Right atrium auricular region (tissue), 2 donors: ENCODE results near the gene SYNE2. TPM values are rescaled to one million over a fixed set of nuclear protein-coding genes. Genes with fewer than 3 reads are reported as not detected.

ENCODE experiments used
- DNase-seq: peaks from one replicate; pipeline ENCODE4 v3.0.0-alpha.2; 2019; ENCODE audit warnings: low spot score
- H3K27ac ChIP-seq, 2 donors: fragments of 200-600 bp; sonication (generic); 1 replicate in 1 of 2; 2 replicates in 1 of 2; pipeline ENCODE4 v1.5.1; 2016 to 2019
- H3K27me3 ChIP-seq, 2 donors: fragments of 200-600 bp; sonication (generic); one replicate each; pipeline versions ENCODE4 v1.5.1 to v1.6.0; 2017 to 2019
- H3K36me3 ChIP-seq: fragments of 200-600 bp; sonication (generic); one replicate; pipeline ENCODE4 v1.5.1; 2016
- H3K4me1 ChIP-seq, 2 donors: fragments of 200-600 bp; sonication (generic); one replicate each; pipeline versions ENCODE4 v1.5.1 to v1.6.0; 2017 to 2019
- H3K4me3 ChIP-seq, 2 donors: fragments of 200-600 bp; sonication (generic); 1 replicate in 1 of 2; 2 replicates in 1 of 2; pipeline ENCODE4 v1.5.1; 2017 to 2019; ENCODE audit warnings: mild to moderate bottlenecking in 1 of 2, moderate library complexity in 1 of 2
- H3K9me3 ChIP-seq, 2 donors: fragments of 200-600 bp; sonication (generic); one replicate each; pipeline ENCODE4 v1.5.1; 2019
- total RNA-seq, 2 donors: library from RNA; depleted of rRNA; stranded (reverse); fragments of >200 nt; gene quantifications; one replicate each; pipeline ENCODE4 v1.1.0, GENCODE V29; 2016
- TF ChIP-seq, protein P1 (sequence below), 2 donors: fragments of 200-600 bp; sonication (generic); IDR thresholded peaks; one replicate each; pipeline ENCODE4 v1.5.1; 2019; ENCODE audit warnings: antibody characterized with exemption in 2 of 2

Gene SYNE2
- total RNA-seq, 2 donors from 2014 or later: 149 to 202 TPM

DNA sequence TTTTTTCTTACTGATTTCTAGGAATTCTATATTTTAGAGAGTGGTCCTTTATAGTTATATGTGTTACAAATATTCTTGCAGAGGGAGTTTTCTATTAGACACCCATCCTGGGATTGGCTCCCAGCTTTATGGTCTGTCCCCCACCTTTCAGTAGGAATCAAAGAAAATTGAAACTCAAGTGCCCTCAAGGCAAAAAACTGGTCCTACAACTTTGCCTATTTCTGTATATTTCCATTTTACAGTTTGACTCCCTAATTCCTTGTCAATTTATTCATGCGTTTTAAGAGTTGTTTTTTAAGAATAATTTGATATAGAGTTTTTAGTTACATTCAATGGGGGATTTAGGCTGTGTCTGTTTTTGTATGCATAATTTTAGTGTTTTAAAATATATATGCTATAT is 208.9 kb downstream of the SYNE2 start:
- Histone ChIP-seq H3K4me3 (no peak overlapping the region), H3K27ac (no peak overlapping the region), H3K9me3 (no peaks in the 10 kb centered on the region), H3K27me3 (no peaks in the 10 kb centered on the region), H3K4me1 (no peaks in the 10 kb centered on the region), H3K36me3 (peaks cover 11% of the 10 kb centered on the region)
- no peak for DNase-seq
- TF ChIP-seq, protein P1, sequence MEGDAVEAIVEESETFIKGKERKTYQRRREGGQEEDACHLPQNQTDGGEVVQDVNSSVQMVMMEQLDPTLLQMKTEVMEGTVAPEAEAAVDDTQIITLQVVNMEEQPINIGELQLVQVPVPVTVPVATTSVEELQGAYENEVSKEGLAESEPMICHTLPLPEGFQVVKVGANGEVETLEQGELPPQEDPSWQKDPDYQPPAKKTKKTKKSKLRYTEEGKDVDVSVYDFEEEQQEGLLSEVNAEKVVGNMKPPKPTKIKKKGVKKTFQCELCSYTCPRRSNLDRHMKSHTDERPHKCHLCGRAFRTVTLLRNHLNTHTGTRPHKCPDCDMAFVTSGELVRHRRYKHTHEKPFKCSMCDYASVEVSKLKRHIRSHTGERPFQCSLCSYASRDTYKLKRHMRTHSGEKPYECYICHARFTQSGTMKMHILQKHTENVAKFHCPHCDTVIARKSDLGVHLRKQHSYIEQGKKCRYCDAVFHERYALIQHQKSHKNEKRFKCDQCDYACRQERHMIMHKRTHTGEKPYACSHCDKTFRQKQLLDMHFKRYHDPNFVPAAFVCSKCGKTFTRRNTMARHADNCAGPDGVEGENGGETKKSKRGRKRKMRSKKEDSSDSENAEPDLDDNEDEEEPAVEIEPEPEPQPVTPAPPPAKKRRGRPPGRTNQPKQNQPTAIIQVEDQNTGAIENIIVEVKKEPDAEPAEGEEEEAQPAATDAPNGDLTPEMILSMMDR (IDR thresholded peaks at IDR 0.05): no peak

DNA sequence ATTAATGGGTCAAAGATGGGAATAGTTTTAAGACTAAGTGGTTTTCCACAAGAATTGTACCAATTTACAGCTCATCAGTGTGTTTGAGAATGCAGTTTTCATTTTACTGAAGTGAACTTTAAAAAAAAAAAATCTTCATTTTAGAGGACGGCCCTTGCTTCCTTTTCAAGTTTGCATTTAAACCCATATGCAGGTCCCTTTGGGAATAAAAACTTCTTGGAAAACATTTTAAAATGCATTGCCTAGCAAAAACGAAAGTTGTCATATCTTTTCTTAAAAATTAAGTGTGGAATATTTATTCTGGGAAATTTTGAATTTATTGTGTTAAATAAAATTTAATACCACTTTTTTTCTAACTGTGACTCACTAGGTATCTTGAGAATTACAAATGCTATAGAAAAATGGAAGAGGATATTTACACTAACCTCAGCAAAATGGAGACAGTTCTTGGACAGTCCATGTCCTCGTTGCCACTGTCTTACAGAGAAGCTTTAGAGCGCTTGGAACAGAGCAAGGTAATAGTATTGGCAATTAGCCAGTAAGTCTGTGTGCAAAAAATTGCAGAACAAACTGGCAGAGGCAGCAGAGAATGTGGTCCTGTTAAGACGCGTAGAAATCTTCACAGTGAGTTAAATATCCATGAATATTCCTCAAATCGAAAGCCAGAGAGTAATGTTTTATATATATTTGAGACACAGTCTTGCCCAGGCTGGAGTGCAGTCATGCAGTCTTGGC is 209.7 kb downstream of the SYNE2 start:
- TF ChIP-seq, protein P1 (IDR thresholded peaks at IDR 0.05): no peak
- H3K36me3 ChIP-seq: peaks cover 11% of the 10 kb centered on the region
- no peaks in the 10 kb centered on the region for H3K9me3 ChIP-seq
- H3K4me1 ChIP-seq: no peaks in the 10 kb centered on the region
- DNase-seq: no peak
- H3K27me3 ChIP-seq: no peaks in the 10 kb centered on the region
- H3K4me3 ChIP-seq: no peak overlapping the region
- no peak overlapping the region for H3K27ac ChIP-seq

DNA sequence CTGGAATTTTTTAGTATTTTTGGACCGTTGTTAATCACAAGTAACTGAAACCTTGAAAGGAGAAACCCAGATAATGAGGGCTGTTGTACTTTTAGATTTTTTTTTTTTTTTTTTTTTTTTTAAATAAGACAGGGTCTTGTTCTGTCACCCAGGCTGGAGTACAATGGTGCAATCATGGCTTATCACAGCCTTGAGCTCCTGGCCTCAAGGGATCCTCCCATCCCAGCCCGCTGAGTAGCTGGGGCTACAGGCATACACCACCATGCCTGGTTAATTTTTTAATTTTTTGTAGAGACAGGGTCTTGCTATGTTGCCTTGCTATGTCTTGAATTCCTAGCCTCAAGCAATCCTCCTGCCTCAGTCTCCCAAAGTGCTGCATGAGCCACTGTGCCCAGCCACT is 211.6 kb downstream of the SYNE2 start:
- Histone ChIP-seq H3K27ac (no peak overlapping the region), H3K36me3 (peaks cover 11% of the 10 kb centered on the region), H3K9me3 (no peaks in the 10 kb centered on the region), H3K4me1 (no peaks in the 10 kb centered on the region), H3K27me3 (no peaks in the 10 kb centered on the region), H3K4me3 (no peak overlapping the region)
- no peak for DNase-seq
- TF ChIP-seq, protein P1 (IDR thresholded peaks at IDR 0.05): no peak

DNA sequence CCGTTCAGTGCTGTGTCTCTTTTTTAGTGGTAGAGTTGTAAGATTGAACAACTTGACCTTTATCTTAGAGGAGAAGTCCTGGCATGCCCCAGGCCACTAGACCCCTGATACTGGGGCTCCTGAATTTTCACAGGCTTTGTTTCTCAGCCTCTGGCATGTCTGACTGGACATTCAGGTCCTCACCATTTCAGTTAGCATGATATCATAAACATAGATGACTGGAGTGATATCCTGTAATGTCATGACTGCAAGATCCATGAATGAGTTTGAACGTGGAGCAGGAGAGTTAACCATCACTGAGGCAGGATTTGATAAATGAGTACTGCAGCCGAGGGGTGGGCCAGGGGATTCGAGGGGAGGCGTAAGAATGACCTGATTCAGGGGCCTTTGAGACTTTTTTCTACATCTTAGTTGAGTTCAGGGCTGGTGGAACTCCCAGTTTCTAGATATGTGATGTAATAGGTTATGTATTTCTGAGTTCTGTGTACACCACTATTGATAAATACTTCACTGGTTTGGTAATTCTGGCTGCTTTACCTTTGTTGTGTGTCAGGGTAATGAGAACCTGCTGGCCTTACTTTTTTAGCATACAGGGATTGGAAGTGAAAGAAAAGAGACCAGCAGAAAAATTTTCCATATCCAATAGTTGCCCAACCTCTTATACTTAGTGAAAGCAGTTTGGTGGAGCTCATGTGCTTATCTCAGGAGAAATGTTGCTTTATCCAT is 217.0 kb downstream of the SYNE2 start:
- DNase-seq: no peak
- Histone ChIP-seq H3K27ac (no peak overlapping the region), H3K4me3 (no peak overlapping the region), H3K4me1 (no peaks in the 10 kb centered on the region), H3K36me3 (peaks cover 30% of the 10 kb centered on the region), H3K9me3 (no peaks in the 10 kb centered on the region), H3K27me3 (no peaks in the 10 kb centered on the region)
- TF ChIP-seq, protein P1 (IDR thresholded peaks at IDR 0.05): no peak

DNA sequence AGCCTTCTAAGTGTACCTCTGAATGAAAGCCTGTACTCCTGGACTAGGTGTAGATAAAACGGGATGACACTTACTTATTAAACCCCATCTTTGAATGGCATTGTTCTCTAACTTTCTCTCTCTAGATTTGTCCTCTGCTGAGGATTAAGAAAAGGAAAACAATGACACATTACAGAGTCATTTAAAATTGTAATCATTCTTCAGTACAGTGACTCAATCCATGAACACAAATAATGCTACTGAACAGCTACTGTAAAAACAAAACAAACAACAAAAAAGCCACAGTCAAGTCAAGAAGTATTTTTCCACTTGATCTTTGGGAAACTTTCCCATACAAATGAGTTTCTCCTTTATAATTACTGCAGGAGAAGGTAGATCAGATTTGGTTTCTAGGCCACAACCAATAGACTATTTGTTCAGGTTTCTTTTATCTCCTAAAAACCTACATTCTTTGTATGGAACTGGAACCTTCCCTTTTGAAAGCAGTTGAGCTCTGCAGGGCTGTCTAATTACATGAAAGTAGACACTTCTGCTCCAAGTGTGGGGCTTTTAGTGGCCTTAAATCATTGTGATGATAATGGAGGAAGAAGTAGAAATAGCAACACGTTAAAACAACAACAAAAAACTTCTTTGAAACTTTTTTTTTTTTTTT is 222.3 kb downstream of the SYNE2 start:
- no peak overlapping the region for H3K27ac ChIP-seq

More for the DNA sequence above, 222.3 kb downstream of the SYNE2 start:
- Histone ChIP-seq H3K36me3 (peaks cover 37% of the 10 kb centered on the region), H3K4me3 (no peak overlapping the region), H3K4me1 (no peaks in the 10 kb centered on the region), H3K9me3 (no peaks in the 10 kb centered on the region), H3K27me3 (no peaks in the 10 kb centered on the region)
- TF ChIP-seq, protein P1 (IDR thresholded peaks at IDR 0.05): no peak
- DNase-seq: no peak
